ENCODE results near the gene ZSWIM9.

The ZSWIM9 gene

GRCh38 chr19:48152551-48152950 lies 17.9 kb upstream of the ZSWIM9 start:
- DNase-seq (ENCODE audit: low spot score in 2 of 2) = peak; percentile 68 to 74
- Histone ChIP-seq H3K27me3 (ENCODE audit: low read depth) (no peaks in the 10 kb centered on the region), H3K9me3 (no peaks in the 10 kb centered on the region), H3K4me1 (no peaks in the 10 kb centered on the region), H3K4me3 (no peak overlapping the region), H3K36me3 (replicated peaks) (peaks cover 48% of the 10 kb centered on the region)
- in situ Hi-C loops (cut with MboI; ENCODE audit: low sequenced_read_pairs) = no loop called here

- DNase-seq (ENCODE audit: low spot score in 2 of 2) = no peak
- Histone ChIP-seq H3K9me3 (no peaks in the 10 kb centered on the region), H3K4me1 (no peaks in the 10 kb centered on the region), H3K27me3 (ENCODE audit: low read depth) (no peaks in the 10 kb centered on the region), H3K36me3 (replicated peaks) (peaks cover 58% of the 10 kb centered on the region), H3K4me3 (no peak overlapping the region)
- in situ Hi-C loops (cut with MboI; ENCODE audit: low sequenced_read_pairs) = no loop called here
Observed at GRCh38 chr19:48154003-48154402, 16.5 kb upstream of the ZSWIM9 start.

- H3K9me3 ChIP-seq = no peaks in the 10 kb centered on the region
- in situ Hi-C loops (cut with MboI; ENCODE audit: low sequenced_read_pairs) = no loop called here
- no peak for DNase-seq (ENCODE audit: low spot score in 2 of 2)
- no peak overlapping the region for H3K4me3 ChIP-seq
- H3K36me3 ChIP-seq (replicated peaks) = peaks cover 34% of the 10 kb centered on the region
- H3K27me3 ChIP-seq (ENCODE audit: low read depth) = no peaks in the 10 kb centered on the region
- H3K4me1 ChIP-seq = no peaks in the 10 kb centered on the region
Observed at GRCh38 chr19:48158210-48158790, 12.2 kb upstream of the ZSWIM9 start.

- Histone ChIP-seq H3K27me3 (ENCODE audit: low read depth) (no peaks in the 10 kb centered on the region), H3K4me3 (no peak overlapping the region), H3K9me3 (no peaks in the 10 kb centered on the region), H3K4me1 (peaks cover 11% of the 10 kb centered on the region), H3K36me3 (replicated peaks) (peaks cover 16% of the 10 kb centered on the region)
- DNase-seq (ENCODE audit: low spot score in 2 of 2) = no peak
- in situ Hi-C loops (cut with MboI; ENCODE audit: low sequenced_read_pairs) = no loop called here
Observed at GRCh38 chr19:48168689-48169088, 1.8 kb upstream of the ZSWIM9 start.

GRCh38 chr19:48169578-48169938 lies 922 bp upstream of the ZSWIM9 start:
- Histone ChIP-seq H3K4me3 (peak overlapping the region; percentile 99), H3K27me3 (ENCODE audit: low read depth) (no peaks in the 10 kb centered on the region), H3K4me1 (peaks cover 11% of the 10 kb centered on the region), H3K36me3 (replicated peaks) (peaks cover 15% of the 10 kb centered on the region), H3K9me3 (no peaks in the 10 kb centered on the region)
- peak; percentile 49 to 90 for DNase-seq (ENCODE audit: low spot score in 2 of 2)
- in situ Hi-C loops (cut with MboI; ENCODE audit: low sequenced_read_pairs) = no loop called here

- in situ Hi-C loops (cut with MboI; ENCODE audit: low sequenced_read_pairs) = no loop called here
- Histone ChIP-seq H3K4me3 (peak overlapping the region; percentile 99), H3K9me3 (no peaks in the 10 kb centered on the region), H3K4me1 (peaks cover 11% of the 10 kb centered on the region), H3K36me3 (replicated peaks) (peaks cover 9% of the 10 kb centered on the region), H3K27me3 (ENCODE audit: low read depth) (no peaks in the 10 kb centered on the region)
- DNase-seq (ENCODE audit: low spot score in 2 of 2) = peak; percentile 4 to 15
Observed at GRCh38 chr19:48170817-48171347, 402 bp downstream of the ZSWIM9 start.

GRCh38 chr19:48171710-48172109 lies 1.2 kb downstream of the ZSWIM9 start:
- in situ Hi-C loops (cut with MboI; ENCODE audit: low sequenced_read_pairs) = no loop called here
- Histone ChIP-seq H3K27me3 (ENCODE audit: low read depth) (no peaks in the 10 kb centered on the region), H3K36me3 (replicated peaks) (peaks cover 9% of the 10 kb centered on the region), H3K9me3 (no peaks in the 10 kb centered on the region), H3K4me1 (peaks cover 11% of the 10 kb centered on the region), H3K4me3 (peak overlapping the region; percentile 99; the same call in 1 of the 2 replicates)
- DNase-seq (ENCODE audit: low spot score in 2 of 2) = no peak

GRCh38 chr19:48174445-48175030 lies 4.1 kb downstream of the ZSWIM9 start:
- Histone ChIP-seq H3K36me3 (replicated peaks) (peaks cover 9% of the 10 kb centered on the region), H3K4me3 (no peak overlapping the region), H3K4me1 (0 out of 2 replicates have a peak, but pooled peaks cover 4% of the 10 kb centered on the region), H3K27me3 (ENCODE audit: low read depth) (no peaks in the 10 kb centered on the region), H3K9me3 (no peaks in the 10 kb centered on the region)
- no peak for DNase-seq (ENCODE audit: low spot score in 2 of 2)
- in situ Hi-C loops (cut with MboI; ENCODE audit: low sequenced_read_pairs) = no loop called here

GRCh38 chr19:48175578-48175977 lies 5.1 kb downstream of the ZSWIM9 start:
- Histone ChIP-seq H3K36me3 (replicated peaks) (peaks cover 9% of the 10 kb centered on the region), H3K4me3 (no peak overlapping the region), H3K9me3 (no peaks in the 10 kb centered on the region), H3K27me3 (ENCODE audit: low read depth) (no peaks in the 10 kb centered on the region), H3K4me1 (0 out of 2 replicates have a peak, but pooled peaks cover 4% of the 10 kb centered on the region)
- in situ Hi-C loops (cut with MboI; ENCODE audit: low sequenced_read_pairs) = no loop called here
- no peak for DNase-seq (ENCODE audit: low spot score in 2 of 2)

- H3K4me1 ChIP-seq = 0 out of 2 replicates have a peak, but pooled peaks cover 2% of the 10 kb centered on the region
- H3K9me3 ChIP-seq = no peaks in the 10 kb centered on the region; the same call in 1 of the 2 replicates
- no peaks in the 10 kb centered on the region for H3K27me3 ChIP-seq (ENCODE audit: low read depth)
- no peak for DNase-seq (ENCODE audit: low spot score in 2 of 2)
- no peak overlapping the region for H3K4me3 ChIP-seq
- in situ Hi-C loops (cut with MboI; ENCODE audit: low sequenced_read_pairs) = no loop called here
- peaks cover 9% of the 10 kb centered on the region for H3K36me3 ChIP-seq (replicated peaks)
Observed at GRCh38 chr19:48176226-48176625, 5.7 kb downstream of the ZSWIM9 start.

GRCh38 chr19:48181505-48181904 lies 11.0 kb downstream of the ZSWIM9 start:
- H3K4me1 ChIP-seq = no peaks in the 10 kb centered on the region
- in situ Hi-C loops (cut with MboI; ENCODE audit: low sequenced_read_pairs) = no loop called here
- no peaks in the 10 kb centered on the region; the same call in 1 of the 2 replicates for H3K9me3 ChIP-seq
- no peaks in the 10 kb centered on the region; the same call in 1 of the 2 replicates for H3K36me3 ChIP-seq (replicated peaks)
- no peak overlapping the region for H3K4me3 ChIP-seq
- DNase-seq (ENCODE audit: low spot score in 2 of 2) = no peak
- H3K27me3 ChIP-seq (ENCODE audit: low read depth) = no peaks in the 10 kb centered on the region

- in situ Hi-C loops (cut with MboI; ENCODE audit: low sequenced_read_pairs) = no loop called here
Observed at GRCh38 chr19:48182434-48182833, 12.0 kb downstream of the ZSWIM9 start.

GRCh38 chr19:48183356-48183755 lies 12.9 kb downstream of the ZSWIM9 start:
- no peak overlapping the region for H3K4me3 ChIP-seq
- H3K36me3 ChIP-seq (replicated peaks) = no peaks in the 10 kb centered on the region; the same call in 1 of the 2 replicates
- H3K27me3 ChIP-seq (ENCODE audit: low read depth) = no peaks in the 10 kb centered on the region
- H3K4me1 ChIP-seq = no peaks in the 10 kb centered on the region
- in situ Hi-C loops (cut with MboI; ENCODE audit: low sequenced_read_pairs) = no loop called here
- H3K9me3 ChIP-seq = no peaks in the 10 kb centered on the region; the same call in 1 of the 2 replicates
- no peak for DNase-seq (ENCODE audit: low spot score in 2 of 2)

More at GRCh38 chr19:48182434-48182833, 12.0 kb downstream of the ZSWIM9 start:
- H3K4me3 ChIP-seq = no peak overlapping the region
- no peaks in the 10 kb centered on the region; the same call in 1 of the 2 replicates for H3K36me3 ChIP-seq (replicated peaks)
- no peak for DNase-seq (ENCODE audit: low spot score in 2 of 2)
- no peaks in the 10 kb centered on the region; the same call in 1 of the 2 replicates for H3K9me3 ChIP-seq
- no peaks in the 10 kb centered on the region for H3K27me3 ChIP-seq (ENCODE audit: low read depth)
- no peaks in the 10 kb centered on the region for H3K4me1 ChIP-seq

GRCh38 chr19:48186015-48186414 lies 15.5 kb downstream of the ZSWIM9 start:
- H3K4me3 ChIP-seq = no peak overlapping the region
- in situ Hi-C loops (cut with MboI; ENCODE audit: low sequenced_read_pairs) = no loop called here
- no peaks in the 10 kb centered on the region for H3K4me1 ChIP-seq
- H3K27me3 ChIP-seq (ENCODE audit: low read depth) = no peaks in the 10 kb centered on the region
- no peak for DNase-seq (ENCODE audit: low spot score in 2 of 2)
- no peaks in the 10 kb centered on the region for H3K36me3 ChIP-seq (replicated peaks)
- H3K9me3 ChIP-seq = no peaks in the 10 kb centered on the region; the same call in 1 of the 2 replicates

All from HAP-1 (cell line).